Esophagus muscularis mucosa (tissue), 4 donors: Measurements from ENCODE around the gene CARD9. TPM values are rescaled to one million over a fixed set of nuclear protein-coding genes. Genes with fewer than 3 reads are reported as not detected.

Experiments
- DNase-seq: peaks from one replicate; pipeline ENCODE4 v3.0.0-alpha.2; 2017; ENCODE audit errors: extremely low spot score
- H3K27ac ChIP-seq, 4 donors: fragments of 200-600 bp; sonication (generic); replicated peaks in 1 of 4; 1 replicate in 3 of 4; 2 replicates in 1 of 4; pipeline ENCODE4 v1.5.1; 2016 to 2019; ENCODE audit warnings: mild to moderate bottlenecking in 1 of 4
- H3K27me3 ChIP-seq, 4 donors: fragments of 200-600 bp; sonication (generic); one replicate each; pipeline versions ENCODE4 v1.5.1 to v1.6.0; 2016 to 2019
- H3K36me3 ChIP-seq, 4 donors: fragments of 200-600 bp; sonication (generic); one replicate each; pipeline ENCODE4 v1.5.1; 2016 to 2019
- H3K4me1 ChIP-seq, 4 donors: fragments of 200-600 bp; sonication (generic); one replicate each; pipeline ENCODE4 v1.5.1; 2016 to 2019
- H3K4me3 ChIP-seq, 4 donors: fragments of 200-600 bp; sonication (generic); 1 replicate in 2 of 4; 2 replicates in 2 of 4; pipeline ENCODE4 v1.5.1; 2016 to 2019; ENCODE audit warnings: mild to moderate bottlenecking in 4 of 4, moderate library complexity in 1 of 4
- H3K9me3 ChIP-seq, 4 donors: fragments of 200-600 bp; sonication (generic); 1 replicate in 3 of 4; 2 replicates in 1 of 4; pipeline ENCODE4 v1.5.1; 2016 to 2019
- EP300 ChIP-seq: sonication (generic); formaldehyde crosslinking; IDR thresholded peaks from one replicate; pipeline ENCODE4 v1.6.1; 2017; ENCODE audit warnings: antibody characterized with exemption
- POLR2A ChIP-seq: fragments of 450-650 bp; IDR thresholded peaks from one replicate; pipeline ENCODE4 v1.6.1; 2017; ENCODE audit warnings: antibody characterized with exemption, moderate library complexity, mild to moderate bottlenecking, low read depth
- POLR2AphosphoS5 ChIP-seq, 2 donors: sonication (generic); formaldehyde crosslinking; IDR thresholded peaks; one replicate each; pipeline ENCODE4 v1.6.1; 2017; ENCODE audit warnings: antibody characterized with exemption in 2 of 2
- WGBS: methylation state at CpG from one replicate; pipeline ENCODE4 v1.1.5; 2018; 5-methylcytosine and 5-hydroxymethylcytosine counted together
- intact Hi-C: fragments of 100-400 bp; cut with DNase I; formaldehyde crosslinking; loops from one replicate; pipeline ENCODE4 v1.15.1; 2023
- total RNA-seq, 4 donors: library from RNA; depleted of rRNA; stranded (reverse); fragments of >200 nt; gene quantifications; one replicate each; pipeline versions ENCODE4 v1.1.0 to v1.2.1, GENCODE V29; 2016
- TF ChIP-seq, protein P1 (sequence below), 3 experiments: fragments of 200-600 bp in 2 of 3; fragments of 450-650 bp in 1 of 3; sonication (generic) in 2 of 3; IDR thresholded peaks; one replicate each; pipeline ENCODE4 v1.5.1; 2017 to 2019; ENCODE audit warnings: antibody characterized with exemption in 3 of 3, mild to moderate bottlenecking in 2 of 3, moderate library complexity in 1 of 3

The CARD9 gene
- total RNA-seq, 4 donors from 2014 or later: 1.2 to 4.2 (median 1.9) TPM

DNA sequence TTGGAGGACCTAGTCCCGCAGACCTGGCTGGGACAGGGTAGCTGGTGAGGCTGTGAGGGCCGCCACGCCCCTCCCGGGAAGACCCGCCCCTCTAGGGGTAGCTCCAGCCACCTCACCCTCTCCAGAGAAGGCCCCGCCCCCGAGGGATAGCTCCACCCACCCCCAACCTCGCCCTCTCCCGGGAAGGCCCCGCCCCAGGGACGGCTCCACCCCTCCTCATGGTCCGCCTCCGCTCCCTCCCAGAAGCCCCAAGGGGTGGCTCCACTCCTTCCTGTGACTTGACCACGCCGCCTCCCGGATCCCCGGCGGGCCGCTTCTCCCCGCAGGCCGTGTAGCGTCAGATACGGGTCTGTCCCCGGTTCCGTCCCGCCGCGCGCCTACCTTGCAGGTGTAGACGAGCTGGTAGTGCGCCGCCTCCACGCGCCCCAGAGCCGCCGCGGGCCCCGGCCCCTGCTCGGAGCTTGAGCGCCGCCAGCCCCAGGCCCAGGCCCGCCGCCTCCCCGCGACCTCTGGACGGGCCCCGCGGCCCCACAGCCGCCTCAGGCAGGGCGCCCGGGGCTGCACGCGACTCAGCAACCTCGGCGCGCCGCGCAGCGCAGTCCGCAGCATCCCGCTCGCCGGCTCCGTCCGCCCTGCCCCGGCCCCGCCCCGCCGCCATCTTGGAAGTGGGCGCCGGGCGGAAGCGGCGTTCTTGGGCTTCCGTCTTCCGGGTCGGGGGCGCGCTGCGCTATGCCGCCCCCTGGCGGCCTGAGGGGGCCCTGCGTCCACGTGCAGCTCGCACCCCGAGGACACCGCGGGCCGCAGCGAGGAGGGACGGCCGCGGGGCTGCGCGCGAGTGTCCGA, 10.1 kb downstream of the CARD9 start, which contains the start of gene DNLZ:
DNLZ (minus strand) TSS at position 639 of the 843 bp plus-strand sequence; CDS start at position 609, 30 bp downstream.
- intact Hi-C loops: loop anchor here (2.0 kb wide), 1 partner anchor 21 kb away; no protein-coding TSS in a partner anchor
- peaks cover 0 to 28% (median 0%) of the 10 kb centered on the region in 4 donors for H3K27me3 ChIP-seq
- H3K27ac ChIP-seq: peak within 1 kb of the TSS; percentile 84 to 96 (median 94)
- H3K36me3 ChIP-seq: peaks cover 0 to 17% (median 8%) of the 10 kb centered on the region in 4 donors
- whole genome bisulfite sequencing: 0% methylated on average over 4 of the region's 97 CpGs
- no peaks in the 10 kb centered on the region for H3K9me3 ChIP-seq
- TF ChIP-seq, protein P1, sequence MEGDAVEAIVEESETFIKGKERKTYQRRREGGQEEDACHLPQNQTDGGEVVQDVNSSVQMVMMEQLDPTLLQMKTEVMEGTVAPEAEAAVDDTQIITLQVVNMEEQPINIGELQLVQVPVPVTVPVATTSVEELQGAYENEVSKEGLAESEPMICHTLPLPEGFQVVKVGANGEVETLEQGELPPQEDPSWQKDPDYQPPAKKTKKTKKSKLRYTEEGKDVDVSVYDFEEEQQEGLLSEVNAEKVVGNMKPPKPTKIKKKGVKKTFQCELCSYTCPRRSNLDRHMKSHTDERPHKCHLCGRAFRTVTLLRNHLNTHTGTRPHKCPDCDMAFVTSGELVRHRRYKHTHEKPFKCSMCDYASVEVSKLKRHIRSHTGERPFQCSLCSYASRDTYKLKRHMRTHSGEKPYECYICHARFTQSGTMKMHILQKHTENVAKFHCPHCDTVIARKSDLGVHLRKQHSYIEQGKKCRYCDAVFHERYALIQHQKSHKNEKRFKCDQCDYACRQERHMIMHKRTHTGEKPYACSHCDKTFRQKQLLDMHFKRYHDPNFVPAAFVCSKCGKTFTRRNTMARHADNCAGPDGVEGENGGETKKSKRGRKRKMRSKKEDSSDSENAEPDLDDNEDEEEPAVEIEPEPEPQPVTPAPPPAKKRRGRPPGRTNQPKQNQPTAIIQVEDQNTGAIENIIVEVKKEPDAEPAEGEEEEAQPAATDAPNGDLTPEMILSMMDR (IDR thresholded peaks at IDR 0.05): peak in 2 of 3 experiments; percentile 99
- TF ChIP-seq POLR2A: peak; percentile 78
- TF ChIP-seq EP300: no peak
- TF ChIP-seq POLR2AphosphoS5 (IDR thresholded peaks at IDR 0.05): peak; percentile 81 to 91
- DNase-seq: peak; percentile 99
- peak within 1 kb of the TSS; percentile 87 to 100 (median 93) for H3K4me3 ChIP-seq
- peaks cover 29 to 39% (median 37%) of the 10 kb centered on the region in 4 donors for H3K4me1 ChIP-seq

GRCh38 chr9:136362450-136362784, 11.1 kb downstream of the CARD9 start:
- Histone ChIP-seq H3K36me3 (peaks cover 0 to 26% (median 16%) of the 10 kb centered on the region in 4 donors), H3K4me3 (no peak overlapping the region), H3K27me3 (peaks cover 0 to 28% (median 0%) of the 10 kb centered on the region in 4 donors), H3K27ac (peak overlapping the region in 3 of 4 donors; percentile 94 to 96 (median 95)), H3K9me3 (no peaks in the 10 kb centered on the region), H3K4me1 (peaks cover 29 to 39% (median 37%) of the 10 kb centered on the region in 4 donors)
- no peak for TF ChIP-seq POLR2AphosphoS5 (IDR thresholded peaks at IDR 0.05)
- no peak for TF ChIP-seq EP300
- TF ChIP-seq, protein P1 (IDR thresholded peaks at IDR 0.05): no peak
- TF ChIP-seq POLR2A: no peak
- 94% methylated on average over 5 of the region's 6 CpGs for WGBS
- DNase-seq: no peak
- intact Hi-C loops: loop anchor here (2.0 kb wide), 1 partner anchor 20 kb away; no protein-coding TSS in a partner anchor

- no peak for DNase-seq
Observed at GRCh38 chr9:136361754-136362449, 11.6 kb downstream of the CARD9 start.

GRCh38 chr9:136361047-136361753, 12.3 kb downstream of the CARD9 start:
- Histone ChIP-seq H3K9me3 (no peaks in the 10 kb centered on the region), H3K36me3 (peaks cover 0 to 38% (median 28%) of the 10 kb centered on the region in 4 donors), H3K4me1 (peaks cover 32 to 42% (median 37%) of the 10 kb centered on the region in 4 donors), H3K4me3 (no peak overlapping the region), H3K27me3 (peaks cover 0 to 20% (median 0%) of the 10 kb centered on the region in 4 donors), H3K27ac (peak overlapping the region in 3 of 4 donors; percentile 34 to 96 (median 55))
- intact Hi-C loops: no loop called here
- WGBS: 48% methylated on average over 20 of the region's 43 CpGs
- DNase-seq: no peak
- TF ChIP-seq, protein P1 (IDR thresholded peaks at IDR 0.05): no peak
- peak in 1 of 2 donors; percentile 39 for TF ChIP-seq POLR2AphosphoS5 (IDR thresholded peaks at IDR 0.05)

More at GRCh38 chr9:136361754-136362449, 11.6 kb downstream of the CARD9 start:
- H3K9me3 ChIP-seq: no peaks in the 10 kb centered on the region
- peaks cover 0 to 31% (median 21%) of the 10 kb centered on the region in 4 donors for H3K36me3 ChIP-seq
- H3K4me1 ChIP-seq: peaks cover 29 to 39% (median 37%) of the 10 kb centered on the region in 4 donors
- peaks cover 0 to 26% (median 0%) of the 10 kb centered on the region in 4 donors for H3K27me3 ChIP-seq
- H3K27ac ChIP-seq: peak overlapping the region in 3 of 4 donors; percentile 34 to 96 (median 55)
- WGBS: 68% methylated on average over 10 of the region's 26 CpGs
- TF ChIP-seq EP300 (no peak), POLR2A (no peak), POLR2AphosphoS5 (IDR thresholded peaks at IDR 0.05) (no peak)
- TF ChIP-seq, protein P1 (IDR thresholded peaks at IDR 0.05): no peak
- no peak overlapping the region for H3K4me3 ChIP-seq
- intact Hi-C loops: loop anchor here (2.0 kb wide), 1 partner anchor 19 kb away; no protein-coding TSS in a partner anchor
